H54 (cell line): Measurements from ENCODE around the gene ULK2.
"Not testable (repeated sequence)": the region's sequence is repeated elsewhere in the genome, so short reads cannot be mapped to it uniquely, and the experiment has no call there.

Experiments
- DNase-seq: peaks from one replicate; pipeline ENCODE4 v3.0.0; 2011; ENCODE audit warnings: low spot score, mixed read lengths; ENCODE audit not compliant: insufficient read length
- FAIRE-seq: peaks from 3 replicates; lab custom pipeline; 2011; peaks lifted over from hg19 to GRCh38; lab: Jason Lieb, UNC
- POLR2A ChIP-seq: IDR thresholded peaks from 2 replicates; pipeline ENCODE4 v1.6.1; 2011; ENCODE audit warnings: low read depth, mild to moderate bottlenecking, low read length

The ULK2 gene

GRCh38 chr17:19766421-19767270 is 101.1 kb downstream of the ULK2 start:
- no peak for TF ChIP-seq POLR2A
- no peak for FAIRE-seq
- DNase-seq, result peak; percentile 93

- DNase-seq, result no peak
- TF ChIP-seq POLR2A, result no peak
- FAIRE-seq, result no peak
Observed at GRCh38 chr17:19766016-19766415, 101.7 kb downstream of the ULK2 start.

- not testable (repeated sequence) for FAIRE-seq, DNase-seq
Observed at GRCh38 chr17:19763991-19764390, 103.7 kb downstream of the ULK2 start.

- DNase-seq (no peak), FAIRE-seq (no peak)
- TF ChIP-seq POLR2A, result no peak
Observed at GRCh38 chr17:19763416-19763815, 104.3 kb downstream of the ULK2 start.

- TF ChIP-seq POLR2A, result no peak
- DNase-seq (peak; percentile 83), FAIRE-seq (no peak)
Observed at GRCh38 chr17:19762515-19762961, 105.2 kb downstream of the ULK2 start.

GRCh38 chr17:19760746-19761145 is 107.0 kb downstream of the ULK2 start:
- DNase-seq, result no peak
- TF ChIP-seq POLR2A, result no peak
- no peak for FAIRE-seq

GRCh38 chr17:19759568-19760549 is 107.9 kb downstream of the ULK2 start:
- FAIRE-seq (no peak), DNase-seq (no peak)
- TF ChIP-seq POLR2A, result no peak

GRCh38 chr17:19757536-19758180 is 110.1 kb downstream of the ULK2 start:
- DNase-seq (no peak), FAIRE-seq (no peak)
- TF ChIP-seq POLR2A, result no peak

- no peak for TF ChIP-seq POLR2A
- no peak for DNase-seq
Observed at GRCh38 chr17:19756546-19756945, 111.2 kb downstream of the ULK2 start.

GRCh38 chr17:19755821-19756510 is 111.8 kb downstream of the ULK2 start:
- TF ChIP-seq POLR2A, result no peak
- FAIRE-seq, result no peak
- DNase-seq, result no peak

More at GRCh38 chr17:19756546-19756945, 111.2 kb downstream of the ULK2 start:
- no peak for FAIRE-seq

GRCh38 chr17:19755392-19755791 is 112.3 kb downstream of the ULK2 start:
- no peak for DNase-seq
- no peak for TF ChIP-seq POLR2A
- FAIRE-seq, result no peak

GRCh38 chr17:19753661-19754463 is 113.9 kb downstream of the ULK2 start:
- 0 out of 2 replicates have a peak, but pooled peaks have one; percentile 2 for TF ChIP-seq POLR2A
- FAIRE-seq (no peak), DNase-seq (peak; percentile 79)
